ENCODE results near the gene RBBP5.
A peak's percentile ranks its signal among the peaks of the same experiment; 100 is the strongest.

RBBP5 gene

GRCh38 chr1:205075642-205076155 lies 46.1 kb downstream of the RBBP5 start:
- no peak for DNase-seq (ENCODE audit: low read depth in 2 of 2, low spot score in 1 of 2)

DNA sequence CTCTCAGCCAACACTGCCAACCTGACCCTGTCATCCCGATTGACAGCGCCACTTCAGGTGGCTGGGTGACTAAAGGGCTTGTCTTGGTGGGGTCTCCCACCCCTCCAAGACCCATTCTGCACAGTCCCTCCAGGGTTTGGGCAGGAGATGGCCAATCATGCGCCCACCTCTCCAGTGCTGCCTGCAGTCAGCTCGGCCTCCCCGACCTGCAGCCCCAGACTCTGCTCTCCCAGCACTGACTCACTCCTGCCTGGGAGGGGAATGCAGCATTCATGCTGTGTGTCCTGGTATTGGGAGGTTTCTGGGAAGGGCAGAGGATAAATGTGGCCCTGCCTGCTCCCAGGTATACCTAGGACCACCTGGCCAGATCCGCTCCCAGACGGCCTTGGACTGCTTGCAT lies 47.3 kb downstream of the RBBP5 start:
- DNase-seq (ENCODE audit: low read depth in 2 of 2, low spot score in 1 of 2): no peak

- no peak for DNase-seq (ENCODE audit: low read depth in 2 of 2, low spot score in 1 of 2)
Measured at GRCh38 chr1:205074084-205074483, 47.7 kb downstream of the RBBP5 start.

- no peak for DNase-seq (ENCODE audit: low read depth in 2 of 2, low spot score in 1 of 2)
Measured at GRCh38 chr1:205073511-205073910, 48.3 kb downstream of the RBBP5 start.

DNA sequence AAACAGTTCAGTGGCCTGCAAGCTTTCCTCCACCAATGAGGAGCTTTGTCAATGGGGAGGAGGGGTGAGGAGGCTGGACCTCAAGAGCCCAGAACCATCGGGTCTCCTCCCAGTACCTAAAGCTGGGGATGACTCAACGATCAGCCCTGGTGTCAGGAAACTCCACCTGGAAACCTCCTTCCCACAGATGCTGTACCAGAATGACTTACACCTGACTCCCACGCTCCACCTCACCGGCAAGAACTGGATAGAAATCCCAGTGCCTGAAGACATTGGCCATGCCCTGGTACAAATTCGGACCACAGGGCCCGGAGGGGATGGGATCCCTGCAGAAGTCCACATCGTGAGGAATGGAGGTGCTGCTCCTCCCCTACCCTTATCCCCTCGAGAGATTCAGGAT lies 48.9 kb downstream of the RBBP5 start:
- DNase-seq (ENCODE audit: low read depth in 2 of 2, low spot score in 1 of 2): no peak

DNA sequence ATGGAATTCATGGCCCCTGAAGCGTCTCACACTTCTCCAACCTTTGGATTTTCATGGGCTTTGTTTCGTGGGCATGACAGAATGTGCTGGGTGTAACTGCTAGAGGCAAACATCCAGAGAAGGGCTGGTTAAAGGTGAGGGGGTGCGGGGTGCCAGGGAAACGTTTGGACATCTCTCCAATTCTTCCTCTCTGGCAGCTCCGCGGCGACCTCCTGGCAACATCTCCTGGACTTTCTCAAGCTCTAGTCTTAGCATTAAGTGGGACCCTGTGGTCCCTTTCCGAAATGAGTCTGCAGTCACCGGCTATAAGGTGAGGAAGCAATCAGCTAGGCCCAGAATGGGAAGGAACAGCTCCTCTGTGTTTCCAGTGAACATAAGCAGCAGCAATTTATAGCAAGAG lies 49.5 kb downstream of the RBBP5 start:
- no peak for DNase-seq (ENCODE audit: low read depth in 2 of 2, low spot score in 1 of 2)

- no peak for DNase-seq (ENCODE audit: low read depth in 2 of 2, low spot score in 1 of 2)
Measured at GRCh38 chr1:205071801-205072200, 50.0 kb downstream of the RBBP5 start.

GRCh38 chr1:205071028-205071409 lies 50.8 kb downstream of the RBBP5 start:
- no peak for DNase-seq (ENCODE audit: low read depth in 2 of 2, low spot score in 1 of 2)

DNA sequence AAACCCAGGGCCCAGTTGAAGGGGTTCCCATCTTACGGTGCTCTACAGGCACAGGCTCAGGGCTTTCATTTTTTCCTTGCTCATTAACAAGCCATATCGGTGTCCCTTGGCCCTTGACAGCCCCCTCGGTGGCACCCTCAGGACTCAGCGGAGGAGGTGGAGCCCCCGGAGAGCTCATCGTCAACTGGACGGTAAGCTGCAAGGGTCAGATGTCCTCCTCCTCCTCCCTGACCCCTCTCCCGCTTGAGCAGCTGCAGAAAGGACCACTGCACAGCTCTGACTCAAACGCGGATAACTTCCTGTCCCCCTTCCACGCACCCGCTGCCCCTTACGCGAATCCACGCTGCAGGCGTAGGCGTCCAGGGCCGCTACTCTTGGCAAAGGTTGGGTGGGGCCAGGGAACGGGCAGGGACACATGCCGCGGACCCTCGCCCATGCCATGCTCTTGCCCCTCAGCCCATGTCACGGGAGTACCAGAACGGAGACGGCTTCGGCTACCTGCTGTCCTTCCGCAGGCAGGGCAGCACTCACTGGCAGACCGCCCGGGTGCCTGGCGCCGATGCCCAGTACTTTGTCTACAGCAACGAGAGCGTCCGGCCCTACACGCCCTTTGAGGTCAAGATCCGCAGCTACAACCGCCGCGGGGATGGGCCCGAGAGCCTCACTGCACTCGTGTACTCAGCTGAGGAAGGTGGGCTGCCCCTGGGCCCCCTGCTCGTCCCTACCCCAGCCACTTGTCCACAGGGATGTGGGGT lies 52.2 kb downstream of the RBBP5 start:
- DNase-seq (ENCODE audit: low read depth in 2 of 2, low spot score in 1 of 2): no peak

- DNase-seq (ENCODE audit: low read depth in 2 of 2, low spot score in 1 of 2): no peak
Measured at GRCh38 chr1:205068457-205069040, 53.2 kb downstream of the RBBP5 start.

DNA sequence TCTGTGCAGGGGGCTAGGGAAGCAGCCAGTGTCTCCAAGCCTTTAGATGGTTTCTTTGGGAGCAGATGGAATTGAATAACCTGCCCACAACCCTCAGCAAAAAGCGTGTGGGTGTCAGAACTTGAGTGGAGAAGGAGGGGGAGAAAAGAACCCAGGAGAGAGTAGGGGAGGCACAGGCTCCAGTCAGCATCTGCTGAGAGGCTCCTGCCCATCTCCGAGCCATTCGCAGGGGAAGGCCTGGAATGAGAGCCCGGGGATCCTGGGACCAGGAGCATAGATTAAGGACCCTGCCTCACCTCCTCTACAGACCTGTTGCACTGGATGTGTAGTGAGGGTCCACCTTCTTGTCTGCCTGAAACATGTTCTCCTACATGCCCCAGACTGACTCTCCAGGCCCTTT lies 53.8 kb downstream of the RBBP5 start:
- DNase-seq (ENCODE audit: low read depth in 2 of 2, low spot score in 1 of 2): no peak

GRCh38 chr1:205067031-205067430 lies 54.7 kb downstream of the RBBP5 start:
- no peak for DNase-seq (ENCODE audit: low read depth in 2 of 2, low spot score in 1 of 2)

DNA sequence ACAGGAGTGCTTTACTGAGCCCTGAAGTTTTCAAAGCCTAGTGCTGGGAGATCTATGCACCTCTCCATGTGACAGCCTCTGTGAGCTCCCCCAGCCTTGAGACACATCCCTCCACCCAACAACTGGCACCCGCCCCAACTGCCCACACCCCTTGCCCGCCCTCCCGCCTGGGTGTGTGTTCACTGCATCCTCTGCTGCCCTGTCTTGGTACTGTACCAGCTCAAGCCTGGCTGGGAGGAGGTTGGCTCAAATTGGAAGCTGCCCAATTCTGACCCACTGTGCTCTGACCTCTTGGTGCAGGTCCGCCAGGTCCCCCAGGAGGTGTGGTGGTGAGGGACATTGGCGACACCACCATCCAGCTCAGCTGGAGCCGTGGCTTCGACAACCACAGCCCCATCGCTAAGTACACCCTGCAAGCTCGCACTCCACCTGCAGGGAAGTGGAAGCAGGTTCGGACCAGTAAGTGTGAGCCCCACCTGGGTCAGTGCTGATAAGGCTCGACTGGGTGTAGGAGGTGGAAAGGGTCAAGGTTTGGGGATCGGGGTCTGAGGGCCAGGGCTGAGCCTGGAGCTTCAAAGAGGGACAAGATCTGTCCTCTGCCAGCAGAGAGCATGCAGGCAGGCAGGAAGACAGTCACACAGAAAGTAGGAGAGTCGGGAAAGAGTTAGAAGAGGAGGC lies 55.5 kb downstream of the RBBP5 start:
- no peak for DNase-seq (ENCODE audit: low read depth in 2 of 2, low spot score in 1 of 2)

GRCh38 chr1:205065666-205066065 lies 56.1 kb downstream of the RBBP5 start:
- DNase-seq (ENCODE audit: low read depth in 2 of 2, low spot score in 1 of 2): no peak

DNA sequence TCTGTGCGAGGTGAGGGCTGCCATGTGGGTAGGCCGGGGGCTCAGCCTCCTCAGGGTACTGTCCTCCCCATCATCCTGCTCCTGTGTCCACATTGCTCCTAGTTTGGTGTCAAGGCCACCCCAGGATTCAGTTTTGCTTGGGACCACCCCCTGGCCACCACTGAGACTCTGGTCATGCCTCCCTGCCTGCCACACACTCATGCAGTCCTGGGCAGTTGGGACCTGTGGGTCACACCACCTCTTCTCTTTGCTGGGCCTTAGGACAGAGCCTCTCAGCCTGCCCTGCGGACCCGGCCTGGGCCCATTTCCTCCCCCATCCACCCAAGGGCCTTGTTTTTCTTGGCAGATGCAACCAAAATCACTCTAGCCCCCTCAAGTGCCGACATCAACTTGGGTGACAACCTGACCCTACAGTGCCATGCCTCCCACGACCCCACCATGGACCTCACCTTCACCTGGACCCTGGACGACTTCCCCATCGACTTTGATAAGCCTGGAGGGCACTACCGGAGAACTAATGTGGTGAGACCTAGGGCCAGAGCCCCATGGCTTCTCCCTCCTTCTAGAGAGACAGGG lies 56.9 kb downstream of the RBBP5 start:
- DNase-seq (ENCODE audit: low read depth in 2 of 2, low spot score in 1 of 2): no peak

GRCh38 chr1:205064301-205064700 lies 57.5 kb downstream of the RBBP5 start:
- DNase-seq (ENCODE audit: low read depth in 2 of 2, low spot score in 1 of 2): no peak

DNA sequence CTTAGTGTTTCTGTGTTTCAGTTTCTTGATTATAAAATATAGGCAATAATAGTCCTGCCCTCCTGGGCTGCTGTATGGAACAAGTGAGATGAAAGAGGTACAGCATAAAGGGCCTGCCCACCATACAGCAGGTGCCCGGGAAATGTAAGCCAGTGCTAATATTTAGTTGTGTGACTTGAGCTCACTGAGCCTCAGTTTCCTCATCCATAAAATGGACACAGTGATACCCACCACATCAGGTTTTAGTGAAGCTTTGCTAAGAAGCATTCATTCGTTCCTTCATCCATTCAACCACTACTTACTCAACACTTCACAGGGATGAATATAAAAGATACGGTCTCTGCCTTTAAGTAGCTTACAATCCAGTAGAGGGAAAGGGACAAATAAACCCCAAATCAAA lies 58.9 kb downstream of the RBBP5 start:
- DNase-seq (ENCODE audit: low read depth in 2 of 2, low spot score in 1 of 2): no peak

DNA sequence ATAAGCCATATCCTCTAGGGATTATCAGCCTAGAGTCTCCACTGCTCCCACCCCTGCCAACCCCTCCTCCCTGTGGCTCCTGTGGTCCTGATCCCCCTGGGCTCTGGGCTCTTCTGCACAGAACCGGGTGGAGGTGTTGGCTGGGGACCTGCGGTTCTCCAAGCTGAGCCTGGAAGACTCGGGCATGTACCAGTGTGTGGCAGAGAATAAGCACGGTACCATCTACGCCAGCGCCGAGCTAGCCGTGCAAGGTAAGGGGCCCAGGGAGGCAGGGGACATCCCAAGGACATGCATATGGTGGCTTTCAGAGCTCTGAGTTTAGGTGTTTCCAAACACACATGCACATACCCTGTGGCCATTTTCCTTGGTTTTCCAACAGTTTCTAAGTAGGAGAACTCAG lies 59.5 kb downstream of the RBBP5 start:
- DNase-seq (ENCODE audit: low read depth in 2 of 2, low spot score in 1 of 2): no peak

DNA sequence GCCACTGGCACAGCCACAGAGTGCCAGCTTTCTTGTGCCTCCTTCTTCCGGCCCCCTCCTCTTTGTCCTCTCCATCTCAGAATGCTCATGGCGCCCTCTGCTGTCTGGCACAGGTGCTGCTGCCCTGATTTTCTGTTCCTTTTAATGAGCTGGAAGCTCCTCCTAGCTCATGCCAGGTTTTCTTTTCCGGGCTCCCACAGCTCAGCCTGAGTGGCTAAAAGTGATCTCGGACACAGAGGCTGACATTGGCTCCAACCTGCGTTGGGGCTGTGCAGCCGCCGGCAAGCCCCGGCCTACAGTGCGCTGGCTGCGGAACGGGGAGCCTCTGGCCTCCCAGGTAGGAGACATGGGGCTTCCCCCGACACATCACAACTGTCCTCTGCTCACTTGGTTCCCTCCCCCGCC lies 60.1 kb downstream of the RBBP5 start:
- peak; percentile 13 to 27 for DNase-seq (ENCODE audit: low read depth in 2 of 2, low spot score in 1 of 2)

DNA sequence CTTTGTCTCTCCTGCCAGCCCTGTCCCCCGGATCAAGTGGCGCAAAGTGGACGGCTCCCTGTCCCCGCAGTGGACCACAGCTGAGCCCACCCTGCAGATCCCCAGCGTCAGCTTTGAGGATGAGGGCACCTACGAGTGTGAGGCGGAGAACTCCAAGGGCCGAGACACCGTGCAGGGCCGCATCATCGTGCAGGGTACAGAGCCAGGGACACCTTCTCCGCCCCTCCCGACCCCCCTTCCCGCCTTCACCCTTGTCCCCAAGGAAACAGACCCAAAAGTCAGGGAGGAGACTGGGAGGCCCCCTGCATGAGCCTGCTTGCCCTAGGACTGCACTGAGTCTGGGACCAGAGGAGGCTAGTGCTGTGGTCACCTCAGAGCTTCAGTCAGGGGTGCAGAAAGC lies 60.6 kb downstream of the RBBP5 start:
- DNase-seq (ENCODE audit: low read depth in 2 of 2, low spot score in 1 of 2): no peak

GRCh38 chr1:205060746-205061145 lies 61.0 kb downstream of the RBBP5 start:
- no peak for DNase-seq (ENCODE audit: low read depth in 2 of 2, low spot score in 1 of 2)

- DNase-seq (ENCODE audit: low read depth in 2 of 2, low spot score in 1 of 2): no peak
Measured at GRCh38 chr1:205059660-205060059, 62.1 kb downstream of the RBBP5 start.
